Hematopoietic multipotent progenitor cell treated with erythropoietin and hydrocortisone succinate and interleukin-3 and kit ligand, for 6 days (in vitro differentiated cells): Measurements from ENCODE around the gene RAF1.
A peak's percentile ranks its signal among the peaks of the same experiment; 100 is the strongest.

Source experiments
- DNase-seq: peaks from one replicate; pipeline ENCODE4 v3.0.0-alpha.2; 2015

The RAF1 gene

GRCh38 chr3:12588039-12589009, 75.6 kb downstream of the RAF1 start:
- DNase-seq: no peak

- no peak for DNase-seq
Measured at GRCh38 chr3:12586403-12586802, 77.5 kb downstream of the RAF1 start.

GRCh38 chr3:12585970-12586369, 77.9 kb downstream of the RAF1 start:
- DNase-seq: no peak

GRCh38 chr3:12585181-12585580, 78.7 kb downstream of the RAF1 start:
- DNase-seq: no peak

GRCh38 chr3:12584083-12584482, 79.8 kb downstream of the RAF1 start:
- no peak for DNase-seq

- DNase-seq: no peak
Measured at GRCh38 chr3:12583280-12583679, 80.6 kb downstream of the RAF1 start.

- no peak for DNase-seq
Measured at GRCh38 chr3:12582730-12583129, 81.2 kb downstream of the RAF1 start.

- DNase-seq: no peak
Measured at GRCh38 chr3:12579905-12580304, 84.0 kb downstream of the RAF1 start.

GRCh38 chr3:12579456-12579855, 84.5 kb downstream of the RAF1 start:
- DNase-seq: no peak

- no peak for DNase-seq
Measured at GRCh38 chr3:12578742-12579141, 85.2 kb downstream of the RAF1 start.

- no peak for DNase-seq
Measured at GRCh38 chr3:12577379-12577778, 86.5 kb downstream of the RAF1 start.

GRCh38 chr3:12574661-12575060, 89.3 kb downstream of the RAF1 start:
- DNase-seq: no peak

- DNase-seq: no peak
Measured at GRCh38 chr3:12574131-12574530, 89.8 kb downstream of the RAF1 start.

GRCh38 chr3:12571986-12572385, 91.9 kb downstream of the RAF1 start:
- no peak for DNase-seq

- no peak for DNase-seq
Measured at GRCh38 chr3:12569836-12570235, 94.1 kb downstream of the RAF1 start.

- DNase-seq: no peak
Measured at GRCh38 chr3:12568747-12569146, 95.2 kb downstream of the RAF1 start.

GRCh38 chr3:12566976-12567375, 96.9 kb downstream of the RAF1 start:
- DNase-seq: no peak

GRCh38 chr3:12562451-12562850, 101.5 kb downstream of the RAF1 start:
- DNase-seq: no peak

GRCh38 chr3:12561397-12561796, 102.5 kb downstream of the RAF1 start:
- DNase-seq: no peak

GRCh38 chr3:12560505-12561190, 103.3 kb downstream of the RAF1 start:
- DNase-seq: no peak

- no peak for DNase-seq
Measured at GRCh38 chr3:12559520-12559919, 104.4 kb downstream of the RAF1 start.

- DNase-seq: no peak
Measured at GRCh38 chr3:12558706-12559105, 105.2 kb downstream of the RAF1 start.

- peak; percentile 69 for DNase-seq
Measured at GRCh38 chr3:12557473-12558100, 106.3 kb downstream of the RAF1 start.
